ENCODE results near the gene RAPGEF4.

DNA sequence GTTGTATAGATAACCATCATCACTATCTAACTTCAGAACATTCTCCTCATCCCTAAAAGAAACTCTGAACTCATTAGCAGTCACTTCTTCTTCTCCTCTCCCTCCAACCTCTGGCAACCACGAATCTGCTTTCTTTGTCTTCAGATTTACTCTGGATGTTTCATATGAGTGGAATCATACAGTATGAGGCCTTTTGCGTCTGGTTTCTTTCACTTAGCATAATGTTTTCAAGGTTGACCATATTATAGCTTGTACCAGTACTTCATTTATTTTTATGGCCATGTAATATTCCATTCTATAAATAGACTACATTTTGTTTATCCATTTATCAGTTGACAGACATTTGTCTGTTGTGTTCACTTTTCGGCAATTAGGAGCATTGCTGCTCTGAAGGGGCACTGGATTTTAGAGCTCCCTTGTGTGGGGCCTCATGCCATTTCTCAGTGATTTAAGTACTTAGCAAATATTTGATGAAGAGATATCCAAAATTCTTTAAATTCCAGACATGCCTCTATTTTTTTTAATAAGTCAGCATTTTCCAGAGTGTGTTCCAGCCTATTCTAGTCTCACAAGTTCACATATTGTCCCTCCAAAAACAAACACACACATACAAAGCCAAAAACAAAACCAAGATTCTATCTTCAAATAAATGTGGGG is 317.5 kb downstream of the RAPGEF4 start:
- TF ChIP-seq GATA2 (IDR thresholded peaks at IDR 0.05; ENCODE audit: low read depth, low read length) (no peak), GATA3 (IDR thresholded peaks at IDR 0.05; ENCODE audit: low read depth, low read length) (no peak)
